Hepatocyte (in vitro differentiated cells): ENCODE measurements around the gene TMEM273. TPM values are rescaled to one million over a fixed set of nuclear protein-coding genes. Genes with fewer than 3 reads are reported as not detected.
A peak's percentile ranks its signal among the peaks of the same experiment; 100 is the strongest.

Experiments
- DNase-seq: peaks from one replicate; pipeline ENCODE4 v3.0.0-alpha.2; 2016; ENCODE audit warnings: low spot score
- H2AFZ ChIP-seq: fragments of 200-600 bp; sonication (generic); 2 replicates; pipeline ENCODE4 v1.6.0; 2016; ENCODE audit warnings: antibody characterized with exemption, mild to moderate bottlenecking
- H3K27ac ChIP-seq: fragments of 200-600 bp; sonication (generic); 2 replicates; pipeline ENCODE4 v1.5.1; 2016; ENCODE audit warnings: mild to moderate bottlenecking
- H3K27me3 ChIP-seq: fragments of 200-600 bp; sonication (generic); 2 replicates; pipeline ENCODE4 v1.6.1; 2016
- H3K36me3 ChIP-seq: fragments of 200-600 bp; sonication (generic); replicated peaks from 2 replicates; pipeline ENCODE4 v1.5.1; 2016; ENCODE audit warnings: low read depth; ENCODE audit not compliant: insufficient read depth
- H3K4me1 ChIP-seq: fragments of 200-600 bp; sonication (generic); 2 replicates; pipeline ENCODE4 v1.5.1; 2016; ENCODE audit warnings: mild to moderate bottlenecking, moderate library complexity; ENCODE audit not compliant: insufficient read depth
- H3K4me2 ChIP-seq: fragments of 200-600 bp; sonication (generic); 2 replicates; pipeline ENCODE4 v1.6.0; 2016
- H3K4me3 ChIP-seq: fragments of 200-600 bp; sonication (generic); 2 replicates; pipeline ENCODE4 v1.5.1; 2016; ENCODE audit warnings: mild to moderate bottlenecking
- H3K79me2 ChIP-seq: fragments of 200-600 bp; sonication (generic); 2 replicates; pipeline ENCODE4 v1.6.0; 2017; ENCODE audit warnings: mild to moderate bottlenecking
- H3K9me2 ChIP-seq: fragments of 200-600 bp; sonication (generic); replicated peaks from 2 replicates; pipeline ENCODE4 v1.6.0; 2017; ENCODE audit warnings: mild to moderate bottlenecking; ENCODE audit not compliant: insufficient read depth
- H3K9me3 ChIP-seq: fragments of 200-600 bp; sonication (generic); 2 replicates; pipeline ENCODE4 v1.5.1; 2016; ENCODE audit warnings: low read depth, mild to moderate bottlenecking
- H4K20me1 ChIP-seq: fragments of 200-600 bp; sonication (generic); 2 replicates; pipeline ENCODE4 v1.6.0; 2016; ENCODE audit warnings: mild to moderate bottlenecking; ENCODE audit not compliant: insufficient read depth, poor library complexity, severe bottlenecking
- EZH2 ChIP-seq: fragments of 200-600 bp; sonication (generic); IDR thresholded peaks from 2 replicates; pipeline ENCODE4 v1.6.1; 2016; ENCODE audit warnings: antibody characterized with exemption, mild to moderate bottlenecking, borderline replicate concordance
- EZH2phosphoT487 ChIP-seq: fragments of 200-600 bp; sonication (generic); IDR thresholded peaks from one replicate; pipeline ENCODE4 v1.6.1; 2018; ENCODE audit warnings: antibody characterized with exemption, mild to moderate bottlenecking, low read depth, moderate library complexity; ENCODE audit not compliant: unreplicated experiment, severe bottlenecking
- WGBS: methylation state at CpG from one replicate; pipeline ENCODE4 v1.1.6; 2016; ENCODE audit warnings: low lambda C conversion rate; ENCODE audit errors: missing lambda C conversion rate; 5-methylcytosine and 5-hydroxymethylcytosine counted together
- polyA plus RNA-seq: library from polyadenylated mRNA; unstranded; fragments of >200 nt; fragmentation: Nextera tagmentation; extraction: Ambion mirVana; gene quantifications from 2 replicates; pipeline ENCODE4 v1.2.1, GENCODE V29; 2016
- total RNA-seq: library from RNA; depleted of rRNA; stranded (reverse); fragments of >200 nt; gene quantifications from 2 replicates; pipeline ENCODE4 v1.2.3, GENCODE V29; 2014
- TF ChIP-seq, protein P1 (sequence below): fragments of 200-600 bp; sonication (generic); IDR thresholded peaks from 2 replicates; pipeline ENCODE4 v1.5.1; 2016; ENCODE audit warnings: antibody characterized with exemption, mild to moderate bottlenecking; ENCODE audit not compliant: poor library complexity

Gene TMEM273
- total and polyA plus RNA-seq, 2 experiments from 2014 or later = 0.27 TPM; not detected in 1

DNA sequence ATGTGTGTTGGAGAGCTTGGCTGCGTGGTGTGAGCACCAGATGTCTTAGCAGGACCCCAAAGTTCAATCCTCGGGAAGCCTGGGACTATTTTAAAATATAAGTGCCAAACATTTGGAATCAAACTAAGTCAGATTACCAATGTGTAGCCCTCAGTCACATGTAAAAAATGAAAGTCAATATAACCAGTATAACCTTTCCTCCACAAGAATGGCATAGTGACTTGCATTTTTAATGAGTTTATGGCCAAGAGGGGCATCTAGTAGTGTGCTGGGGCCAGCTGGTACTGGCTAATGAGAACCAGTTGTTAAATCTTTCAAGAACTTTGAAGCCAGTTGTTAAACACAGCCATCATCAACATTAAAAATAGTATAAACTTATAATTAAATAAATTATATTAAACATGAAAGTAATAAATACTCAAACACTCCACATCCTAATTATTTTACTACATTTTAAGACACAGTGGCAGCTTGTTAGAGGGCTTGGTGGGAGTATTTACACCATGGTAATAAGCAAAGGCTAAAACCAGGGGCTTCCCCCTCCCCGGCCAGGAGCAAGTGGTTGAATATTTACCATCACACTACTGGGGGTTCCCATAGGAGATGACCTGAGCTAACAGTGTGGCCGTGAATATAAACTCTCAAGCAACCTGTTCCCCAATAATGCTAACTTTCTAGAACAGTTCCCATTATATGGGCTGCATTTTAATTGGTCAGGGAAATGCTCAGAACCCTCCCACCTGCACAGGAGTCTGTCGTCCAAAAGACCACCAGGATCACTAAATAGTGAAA, 46.5 kb downstream of the TMEM273 start:
- Histone ChIP-seq H3K27ac (no peak overlapping the region), H3K9me2 (no peaks in the 10 kb centered on the region), H3K4me2 (no peak overlapping the region), H3K9me3 (no peaks in the 10 kb centered on the region), H4K20me1 (no peaks in the 10 kb centered on the region), H3K79me2 (no peaks in the 10 kb centered on the region), H2AFZ (no peak overlapping the region), H3K27me3 (no peaks in the 10 kb centered on the region), H3K4me1 (peaks cover 24% of the 10 kb centered on the region), H3K4me3 (no peak overlapping the region), H3K36me3 (no peaks in the 10 kb centered on the region)
- DNase-seq = no peak
- 88% methylated on average over 5 of the region's 5 CpGs for WGBS
- TF ChIP-seq EZH2phosphoT487 = no peak
- TF ChIP-seq, protein P1, sequence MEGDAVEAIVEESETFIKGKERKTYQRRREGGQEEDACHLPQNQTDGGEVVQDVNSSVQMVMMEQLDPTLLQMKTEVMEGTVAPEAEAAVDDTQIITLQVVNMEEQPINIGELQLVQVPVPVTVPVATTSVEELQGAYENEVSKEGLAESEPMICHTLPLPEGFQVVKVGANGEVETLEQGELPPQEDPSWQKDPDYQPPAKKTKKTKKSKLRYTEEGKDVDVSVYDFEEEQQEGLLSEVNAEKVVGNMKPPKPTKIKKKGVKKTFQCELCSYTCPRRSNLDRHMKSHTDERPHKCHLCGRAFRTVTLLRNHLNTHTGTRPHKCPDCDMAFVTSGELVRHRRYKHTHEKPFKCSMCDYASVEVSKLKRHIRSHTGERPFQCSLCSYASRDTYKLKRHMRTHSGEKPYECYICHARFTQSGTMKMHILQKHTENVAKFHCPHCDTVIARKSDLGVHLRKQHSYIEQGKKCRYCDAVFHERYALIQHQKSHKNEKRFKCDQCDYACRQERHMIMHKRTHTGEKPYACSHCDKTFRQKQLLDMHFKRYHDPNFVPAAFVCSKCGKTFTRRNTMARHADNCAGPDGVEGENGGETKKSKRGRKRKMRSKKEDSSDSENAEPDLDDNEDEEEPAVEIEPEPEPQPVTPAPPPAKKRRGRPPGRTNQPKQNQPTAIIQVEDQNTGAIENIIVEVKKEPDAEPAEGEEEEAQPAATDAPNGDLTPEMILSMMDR = no peak
- TF ChIP-seq EZH2 = no peak

DNA sequence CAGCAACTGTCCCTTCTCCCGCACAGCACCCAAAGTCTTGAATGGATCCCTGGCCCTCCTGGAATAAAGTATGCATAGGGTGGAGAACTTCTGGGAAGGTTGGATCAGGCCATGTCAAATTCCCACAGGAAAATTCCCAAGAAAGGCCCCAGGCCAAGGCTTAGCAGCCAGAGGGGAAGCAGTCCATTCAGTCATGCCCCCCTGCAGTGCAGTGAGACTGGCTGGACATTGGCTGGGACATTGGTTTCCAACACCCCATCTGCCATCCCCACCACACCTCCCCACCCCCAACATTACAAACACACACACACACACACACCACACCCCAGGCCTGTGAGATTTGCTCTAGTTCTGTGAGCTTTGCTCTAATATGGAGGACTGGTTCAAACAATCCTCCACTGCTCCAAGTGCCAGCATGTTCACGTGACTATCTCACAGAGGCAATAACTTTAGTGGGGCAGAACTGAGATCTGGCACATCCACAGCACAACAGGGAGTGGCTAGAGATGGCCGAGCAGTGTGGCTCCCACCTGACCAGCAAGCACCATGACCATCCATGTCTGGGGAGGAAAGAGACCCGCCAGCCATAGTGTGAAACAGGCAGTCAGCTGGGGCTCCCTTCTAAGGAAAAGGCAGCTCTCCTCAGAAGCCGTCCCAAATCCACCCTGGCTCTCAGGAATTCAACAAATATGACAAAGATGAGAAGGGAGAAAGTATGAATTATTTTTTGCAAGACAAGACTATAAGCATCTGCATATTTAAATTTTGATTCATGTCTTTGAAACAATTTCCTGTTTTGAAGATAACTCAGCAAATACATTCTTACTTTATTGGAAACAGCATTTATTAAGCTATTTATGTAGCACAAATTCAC, 47.6 kb downstream of the TMEM273 start:
- no peaks in the 10 kb centered on the region for H3K27me3 ChIP-seq
- no peaks in the 10 kb centered on the region for H3K9me2 ChIP-seq
- H3K9me3 ChIP-seq = no peaks in the 10 kb centered on the region
- WGBS = 92% methylated on average over 5 of the region's 5 CpGs
- H3K36me3 ChIP-seq = no peaks in the 10 kb centered on the region
- no peak overlapping the region for H3K4me3 ChIP-seq
- no peak overlapping the region for H2AFZ ChIP-seq
- DNase-seq = no peak
- no peak for TF ChIP-seq EZH2
- TF ChIP-seq, protein P1 = no peak
- no peak for TF ChIP-seq EZH2phosphoT487
- peaks cover 24% of the 10 kb centered on the region for H3K4me1 ChIP-seq
- H3K27ac ChIP-seq = no peak overlapping the region
- H3K79me2 ChIP-seq = no peaks in the 10 kb centered on the region
- H3K4me2 ChIP-seq = no peak overlapping the region
- H4K20me1 ChIP-seq = no peaks in the 10 kb centered on the region

DNA sequence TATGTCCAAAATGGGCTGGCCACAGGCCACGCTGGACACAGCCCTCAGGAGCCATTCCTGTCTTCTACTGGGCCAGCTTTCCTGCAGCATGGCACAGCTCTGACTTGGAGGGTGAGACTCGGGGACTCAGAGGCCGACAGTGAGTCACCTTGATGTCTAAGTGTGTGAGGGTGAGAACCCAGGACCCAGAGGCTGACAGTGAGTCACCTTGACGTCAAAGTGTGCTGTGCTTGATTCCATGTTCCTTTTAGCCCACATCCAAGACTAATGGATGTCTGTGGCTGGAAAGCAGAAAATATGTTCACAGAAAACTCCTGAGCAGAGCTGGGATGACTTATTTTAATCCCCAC, 48.4 kb downstream of the TMEM273 start:
- Histone ChIP-seq H3K79me2 (no peaks in the 10 kb centered on the region), H3K36me3 (no peaks in the 10 kb centered on the region), H3K27ac (peak overlapping the region; percentile 63), H4K20me1 (no peaks in the 10 kb centered on the region), H3K27me3 (no peaks in the 10 kb centered on the region), H3K9me3 (no peaks in the 10 kb centered on the region), H2AFZ (no peak overlapping the region), H3K4me2 (no peak overlapping the region), H3K4me1 (peaks cover 24% of the 10 kb centered on the region), H3K4me3 (no peak overlapping the region), H3K9me2 (no peaks in the 10 kb centered on the region)
- no peak for DNase-seq
- WGBS = 77% methylated on average over 4 of the region's 4 CpGs
- no peak for TF ChIP-seq EZH2
